Stimulated activated CD4-positive, alpha-beta T cell treated with anti-CD3 and anti-CD28 coated beads, Interleukin-4, amount 100 ng/mL, for 48 hours (primary cell): ENCODE data around the gene RPL15.

Experiments used
- DNase-seq, 2 donors: peaks; one replicate each; pipeline ENCODE4 v3.0.0-alpha.2; 2020; ENCODE audit warnings: low read depth in 2 of 2

Gene RPL15

DNA sequence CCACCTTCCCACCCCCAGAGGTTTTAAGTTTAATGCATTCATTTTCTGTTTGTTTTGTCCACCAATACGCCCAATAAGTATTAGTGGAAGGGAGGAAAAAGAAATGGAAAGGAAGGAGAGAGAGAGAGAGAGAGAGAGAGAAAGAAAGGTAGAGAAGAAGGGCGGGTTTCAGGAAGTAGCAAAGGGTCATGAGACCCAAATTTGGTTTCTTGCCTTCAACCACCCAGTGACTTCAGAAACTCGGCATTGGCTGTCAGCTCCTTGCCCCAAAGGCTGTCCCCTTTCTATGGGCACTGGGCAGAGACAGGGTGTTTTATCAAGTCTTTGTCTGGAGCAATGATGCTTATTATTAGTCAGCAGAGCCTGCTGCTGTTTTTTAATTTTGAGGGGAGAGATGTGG, 14.7 kb downstream of the RPL15 start:
- DNase-seq: no peak

DNA sequence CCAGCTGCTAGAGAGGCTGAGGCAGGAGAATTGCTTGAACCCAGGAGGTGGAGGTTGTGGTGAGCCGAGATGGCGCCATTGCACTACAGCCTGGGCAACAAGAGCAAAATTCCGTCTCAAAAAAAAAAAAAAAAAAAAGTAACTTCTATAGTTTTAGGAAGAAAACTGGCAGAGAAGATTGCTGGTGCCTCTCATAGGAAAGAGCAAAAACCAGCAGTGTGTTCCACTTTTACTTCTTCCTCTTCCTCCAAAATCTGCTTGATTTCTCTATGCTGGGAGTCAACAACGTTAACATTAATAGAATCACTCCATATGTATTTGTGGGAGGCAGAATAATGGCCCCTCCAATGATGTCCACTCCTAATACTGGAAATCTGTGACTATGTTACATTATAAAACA, 15.6 kb downstream of the RPL15 start:
- no peak for DNase-seq

- DNase-seq: no peak
Observed at GRCh38 chr3:23934253-23934652, 17.3 kb downstream of the RPL15 start.

- no peak for DNase-seq
Observed at GRCh38 chr3:23937296-23937695, 20.4 kb downstream of the RPL15 start.

DNA sequence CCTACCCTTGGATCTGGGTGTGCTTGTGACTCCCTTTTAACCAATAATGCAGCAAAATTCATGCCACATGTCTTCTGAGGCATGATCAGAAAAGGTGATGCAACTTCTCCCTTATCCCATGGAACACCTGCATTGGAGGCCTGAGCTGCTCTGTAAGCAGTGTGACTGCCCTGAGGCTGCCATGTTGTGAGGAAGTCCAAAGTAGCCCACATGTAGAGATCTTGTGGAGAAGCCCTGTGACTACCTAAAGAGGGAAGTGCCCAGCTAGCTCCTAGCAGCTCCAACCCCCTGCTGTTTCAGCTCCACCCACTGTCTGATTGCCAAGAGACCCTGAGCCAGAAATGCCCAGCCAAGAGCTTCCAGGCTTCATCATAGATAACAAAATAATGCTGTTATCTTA, 21.8 kb downstream of the RPL15 start:
- no peak for DNase-seq

- no peak for DNase-seq
Observed at GRCh38 chr3:23940775-23941174, 23.8 kb downstream of the RPL15 start.

DNA sequence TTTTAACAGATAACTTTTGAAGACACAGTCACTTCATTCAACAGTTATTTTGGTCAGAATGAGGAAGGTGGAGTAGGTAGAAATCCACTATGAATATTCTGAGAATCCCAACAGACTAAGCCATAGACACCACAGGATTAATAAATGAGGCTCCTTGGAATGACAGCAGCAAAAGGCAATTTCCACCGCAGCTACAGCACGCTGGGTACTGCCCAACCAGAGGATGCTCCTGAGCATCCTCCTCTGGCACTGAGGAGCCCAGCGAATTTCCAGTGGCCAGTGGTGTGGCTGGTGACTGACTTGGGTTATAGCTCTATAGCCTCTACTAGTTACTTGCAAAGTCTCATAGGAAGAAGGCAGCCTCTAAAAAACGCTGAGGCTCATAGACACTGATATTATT, 24.5 kb downstream of the RPL15 start:
- DNase-seq: no peak

DNA sequence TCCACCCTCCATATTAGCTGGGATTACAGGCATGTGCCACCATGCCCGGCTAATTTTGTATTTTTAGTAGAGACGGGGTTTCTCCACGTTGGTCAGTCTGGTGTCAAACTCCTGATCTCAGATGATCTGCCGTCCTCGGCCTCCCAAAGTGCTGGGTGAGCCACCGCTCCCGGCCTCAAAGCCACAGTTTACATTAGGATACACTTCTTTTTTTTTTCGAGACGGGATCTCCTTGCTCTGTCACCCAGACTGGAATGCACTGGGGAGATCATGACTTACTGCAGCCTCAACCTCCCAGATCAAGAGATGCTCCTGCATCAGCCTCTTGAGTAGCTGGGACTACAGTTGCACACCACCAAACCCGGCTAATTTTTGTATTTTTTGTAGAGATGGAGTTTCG, 25.6 kb downstream of the RPL15 start:
- DNase-seq: no peak

GRCh38 chr3:23944007-23944783, 27.3 kb downstream of the RPL15 start:
- no peak for DNase-seq

- peak; percentile 61 to 71 for DNase-seq
Observed at GRCh38 chr3:23944861-23945662, 28.1 kb downstream of the RPL15 start, which contains the start of gene NR1D2. TSS of gene NR1D2 (plus strand) at chr3:23945286. CDS start at chr3:23945579, 293 bp downstream.

GRCh38 chr3:23945663-23945912, 28.7 kb downstream of the RPL15 start:
- DNase-seq: no peak

GRCh38 chr3:23945913-23946687, 29.2 kb downstream of the RPL15 start:
- DNase-seq: peak; percentile 92 to 95

GRCh38 chr3:23948761-23949160, 31.8 kb downstream of the RPL15 start:
- DNase-seq: no peak

GRCh38 chr3:23949784-23950183, 32.9 kb downstream of the RPL15 start:
- no peak for DNase-seq

DNA sequence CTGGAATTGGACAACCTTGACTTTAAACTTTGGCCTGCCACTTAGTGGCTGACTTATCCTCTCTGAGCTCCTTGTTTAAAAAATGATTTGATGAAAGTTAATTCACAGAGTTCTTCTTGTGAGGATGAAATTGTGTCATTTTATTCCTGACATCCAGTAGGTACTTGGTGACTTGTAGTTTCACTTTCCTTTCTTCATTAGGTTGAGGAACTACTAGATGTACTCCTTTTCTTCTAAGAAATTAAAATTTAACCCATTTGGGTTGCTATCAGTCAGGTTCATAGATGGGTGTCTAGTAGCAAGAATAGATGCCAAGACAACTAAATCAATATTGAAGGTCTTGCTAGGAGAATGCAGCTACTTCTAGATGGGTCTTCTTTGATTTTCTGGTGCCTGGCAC, 33.4 kb downstream of the RPL15 start:
- no peak for DNase-seq

- no peak for DNase-seq
Observed at GRCh38 chr3:23952646-23953045, 35.7 kb downstream of the RPL15 start.

DNA sequence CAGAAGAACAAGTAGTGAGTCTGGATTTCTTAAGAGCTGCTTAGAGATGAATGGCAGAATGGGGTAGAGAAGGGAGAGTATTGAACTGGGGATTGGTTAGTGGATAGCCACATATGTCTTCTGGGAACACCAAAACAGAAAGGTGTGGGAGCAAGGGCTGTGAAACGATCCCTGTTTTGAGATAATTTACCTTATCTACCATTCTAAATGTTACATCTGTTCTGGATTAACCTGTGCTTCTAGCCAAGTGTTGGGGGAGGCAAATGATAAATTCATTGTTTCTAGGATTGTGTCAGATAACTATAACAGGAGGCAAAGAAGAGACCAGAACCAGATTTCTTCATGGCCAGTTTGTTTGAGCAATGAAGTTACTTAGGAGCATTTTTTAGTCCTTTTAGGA, 36.6 kb downstream of the RPL15 start:
- DNase-seq: no peak

- no peak for DNase-seq
Observed at GRCh38 chr3:23954144-23954543, 37.2 kb downstream of the RPL15 start.

DNA sequence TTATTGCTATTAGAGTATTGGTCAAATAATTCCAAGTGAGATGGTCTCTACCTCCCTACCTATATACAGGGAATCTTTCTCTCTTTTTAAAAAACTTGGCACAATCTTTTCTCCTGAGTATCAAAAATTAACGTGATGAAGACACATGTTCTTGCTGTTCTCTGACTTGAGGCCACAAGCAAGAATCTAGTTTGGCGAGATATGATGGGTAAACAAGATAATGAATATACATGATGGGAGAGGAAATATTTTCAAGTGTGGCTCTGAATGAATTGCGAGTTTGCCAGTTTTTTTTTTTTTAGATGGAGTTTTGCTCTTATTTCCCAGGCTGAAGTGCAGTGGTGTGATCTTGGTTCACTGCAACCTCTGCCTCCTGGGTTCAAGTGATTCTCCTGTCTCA, 39.8 kb downstream of the RPL15 start:
- DNase-seq: no peak

DNA sequence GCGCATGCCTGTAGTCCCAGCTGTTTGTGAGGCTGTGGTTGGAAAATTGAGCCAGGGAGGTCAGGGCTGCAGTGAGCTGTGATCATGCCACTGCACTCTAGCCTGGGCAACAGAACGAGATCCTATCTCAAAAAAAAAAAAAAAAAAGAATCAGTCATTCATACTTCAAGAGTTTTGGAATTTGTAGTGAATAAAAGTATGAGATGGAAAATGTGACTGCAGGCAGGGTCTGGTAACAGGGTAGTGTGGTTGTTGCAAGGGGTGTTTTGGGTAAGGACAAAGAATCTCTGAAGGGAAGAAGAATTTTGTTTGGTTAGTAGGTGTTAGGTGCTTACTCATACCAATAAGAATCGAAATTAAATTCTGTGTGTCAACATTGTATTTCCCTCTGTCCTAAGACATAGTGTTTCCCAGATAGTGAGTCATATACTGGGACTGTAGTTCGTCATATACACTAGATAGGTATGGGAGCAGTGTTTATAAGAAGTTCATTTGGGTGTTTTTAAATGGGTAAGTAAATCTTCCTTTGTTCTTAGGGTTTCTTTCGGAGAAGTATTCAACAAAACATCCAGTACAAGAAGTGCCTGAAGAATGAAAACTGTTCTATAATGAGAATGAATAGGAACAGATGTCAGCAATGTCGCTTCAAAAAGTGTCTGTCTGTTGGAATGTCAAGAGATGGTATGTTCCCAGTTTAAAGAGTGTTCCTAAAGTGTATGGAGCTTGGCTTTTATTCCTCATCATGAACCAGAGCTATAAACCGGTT, 42.4 kb downstream of the RPL15 start:
- DNase-seq: peak in 1 of 2 donors; percentile 10

DNA sequence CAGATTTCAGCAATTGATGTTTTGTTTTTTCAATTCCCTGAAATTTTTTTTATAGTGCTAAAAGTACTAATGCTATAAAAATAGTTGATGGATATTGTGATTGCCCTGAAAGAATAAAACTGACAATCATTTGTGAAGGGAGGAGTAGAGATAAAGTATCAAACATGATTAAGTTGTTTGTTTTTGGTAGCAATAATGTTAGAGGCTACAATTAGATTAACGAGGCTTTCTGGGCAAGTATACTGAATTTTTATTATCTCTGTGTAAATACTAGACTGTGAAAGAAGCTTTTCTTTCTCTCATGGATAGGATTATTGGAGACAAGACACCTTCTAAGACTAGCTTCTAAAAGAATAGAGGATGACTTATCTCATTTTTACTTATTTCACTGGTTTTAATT, 43.7 kb downstream of the RPL15 start:
- DNase-seq: no peak

- DNase-seq: no peak
Observed at GRCh38 chr3:23961066-23961465, 44.1 kb downstream of the RPL15 start.
